ENCODE data around the gene TAF1C.

DNA sequence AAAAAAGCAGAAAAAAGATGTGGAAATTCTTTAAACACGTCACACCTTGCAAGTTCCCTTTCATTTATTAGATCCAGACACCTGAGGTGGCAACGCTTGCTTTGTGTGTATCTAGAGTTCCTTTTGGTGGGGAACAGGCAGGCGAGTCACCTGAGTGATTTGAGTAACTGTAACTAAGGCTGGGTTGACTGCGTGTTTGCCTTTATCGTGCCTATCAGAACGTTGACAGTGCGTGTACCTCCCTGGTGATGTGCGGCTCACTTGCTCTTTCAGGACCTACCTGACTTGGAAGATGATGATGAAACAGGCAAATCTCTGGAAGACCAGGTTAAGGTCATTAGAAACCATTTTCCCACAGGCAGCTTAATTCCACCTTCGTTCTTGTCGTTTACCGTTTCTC is 12.5 kb downstream of the TAF1C start:
- TF ChIP-seq, protein P1, sequence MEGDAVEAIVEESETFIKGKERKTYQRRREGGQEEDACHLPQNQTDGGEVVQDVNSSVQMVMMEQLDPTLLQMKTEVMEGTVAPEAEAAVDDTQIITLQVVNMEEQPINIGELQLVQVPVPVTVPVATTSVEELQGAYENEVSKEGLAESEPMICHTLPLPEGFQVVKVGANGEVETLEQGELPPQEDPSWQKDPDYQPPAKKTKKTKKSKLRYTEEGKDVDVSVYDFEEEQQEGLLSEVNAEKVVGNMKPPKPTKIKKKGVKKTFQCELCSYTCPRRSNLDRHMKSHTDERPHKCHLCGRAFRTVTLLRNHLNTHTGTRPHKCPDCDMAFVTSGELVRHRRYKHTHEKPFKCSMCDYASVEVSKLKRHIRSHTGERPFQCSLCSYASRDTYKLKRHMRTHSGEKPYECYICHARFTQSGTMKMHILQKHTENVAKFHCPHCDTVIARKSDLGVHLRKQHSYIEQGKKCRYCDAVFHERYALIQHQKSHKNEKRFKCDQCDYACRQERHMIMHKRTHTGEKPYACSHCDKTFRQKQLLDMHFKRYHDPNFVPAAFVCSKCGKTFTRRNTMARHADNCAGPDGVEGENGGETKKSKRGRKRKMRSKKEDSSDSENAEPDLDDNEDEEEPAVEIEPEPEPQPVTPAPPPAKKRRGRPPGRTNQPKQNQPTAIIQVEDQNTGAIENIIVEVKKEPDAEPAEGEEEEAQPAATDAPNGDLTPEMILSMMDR (IDR thresholded peaks at IDR 0.05 in 8 of 11, conservative IDR thresholded peaks at IDR 0.05 in 3 of 11), result no peak
- TF ChIP-seq POLR2A (IDR thresholded peaks at IDR 0.05) (no peak), POLR2AphosphoS5 (IDR thresholded peaks at IDR 0.05) (no peak)
